GM21367 (cell line): ENCODE measurements around the gene SELENOI.
A peak's percentile ranks its signal among the peaks of the same experiment; 100 is the strongest.
"Not testable (repeated sequence)": the region's sequence is repeated elsewhere in the genome, so short reads cannot be mapped to it uniquely, and the experiment has no call there.

Experiments used
- ATAC-seq: cut with Tn5 transposase; IDR thresholded peaks from one replicate; pipeline ENCODE4 v1.9.1; 2021; ENCODE audit not compliant: unreplicated experiment

SELENOI gene

GRCh38 chr2:26327291-26328272 lies 18.4 kb upstream of the SELENOI start:
- no peak for ATAC-seq

- ATAC-seq = not testable (repeated sequence)
Observed at GRCh38 chr2:26329083-26329482, 16.9 kb upstream of the SELENOI start.

GRCh38 chr2:26330114-26330549 lies 15.8 kb upstream of the SELENOI start:
- ATAC-seq = peak; percentile 82

- ATAC-seq = no peak
Observed at GRCh38 chr2:26330604-26331003, 15.3 kb upstream of the SELENOI start.

GRCh38 chr2:26331321-26331720 lies 14.6 kb upstream of the SELENOI start:
- ATAC-seq = not testable (repeated sequence)

GRCh38 chr2:26333293-26333692 lies 12.7 kb upstream of the SELENOI start:
- no peak for ATAC-seq

- no peak for ATAC-seq
Observed at GRCh38 chr2:26335231-26335630, 10.7 kb upstream of the SELENOI start.

GRCh38 chr2:26336719-26337118 lies 9.2 kb upstream of the SELENOI start:
- ATAC-seq = no peak

GRCh38 chr2:26337298-26337697 lies 8.6 kb upstream of the SELENOI start:
- no peak for ATAC-seq

- ATAC-seq = no peak
Observed at GRCh38 chr2:26340831-26341230, 5.1 kb upstream of the SELENOI start.

- ATAC-seq = no peak
Observed at GRCh38 chr2:26344581-26345282, 1.2 kb upstream of the SELENOI start.

- no peak for ATAC-seq
Observed at GRCh38 chr2:26345283-26345544, 729 bp upstream of the SELENOI start.

- no peak for ATAC-seq
Observed at GRCh38 chr2:26346454-26347053, 611 bp downstream of the SELENOI start, which contains the start of gene ADGRF3. TSS of gene ADGRF3 (minus strand) at chr2:26346789. CDS start at chr2:26346234, 555 bp downstream.

- ATAC-seq = no peak
Observed at GRCh38 chr2:26347286-26347865, 1.4 kb downstream of the SELENOI start.

- no peak for ATAC-seq
Observed at GRCh38 chr2:26349690-26350089, 3.7 kb downstream of the SELENOI start.

- no peak for ATAC-seq
Observed at GRCh38 chr2:26351375-26352090, 5.6 kb downstream of the SELENOI start.

GRCh38 chr2:26352892-26353291 lies 6.9 kb downstream of the SELENOI start:
- ATAC-seq = no peak

GRCh38 chr2:26354469-26354868 lies 8.5 kb downstream of the SELENOI start:
- ATAC-seq = not testable (repeated sequence)

- no peak for ATAC-seq
Observed at GRCh38 chr2:26355038-26355995, 9.4 kb downstream of the SELENOI start.

GRCh38 chr2:26356111-26356510 lies 10.2 kb downstream of the SELENOI start:
- ATAC-seq = no peak
